Stimulated activated CD8-positive, alpha-beta memory T cell treated with anti-CD3 and anti-CD28 coated beads, Interleukin-15, amount 100 ng/mL, for 4 hours (primary cell): ENCODE measurements around the gene SMIM11.
"Not testable (repeated sequence)": the region's sequence is repeated elsewhere in the genome, so short reads cannot be mapped to it uniquely, and the experiment has no call there.

Experiments
- DNase-seq, 2 donors: peaks; one replicate each; pipeline ENCODE4 v3.0.0-alpha.2; 2020; ENCODE audit warnings: low read depth in 2 of 2

Gene SMIM11

DNA sequence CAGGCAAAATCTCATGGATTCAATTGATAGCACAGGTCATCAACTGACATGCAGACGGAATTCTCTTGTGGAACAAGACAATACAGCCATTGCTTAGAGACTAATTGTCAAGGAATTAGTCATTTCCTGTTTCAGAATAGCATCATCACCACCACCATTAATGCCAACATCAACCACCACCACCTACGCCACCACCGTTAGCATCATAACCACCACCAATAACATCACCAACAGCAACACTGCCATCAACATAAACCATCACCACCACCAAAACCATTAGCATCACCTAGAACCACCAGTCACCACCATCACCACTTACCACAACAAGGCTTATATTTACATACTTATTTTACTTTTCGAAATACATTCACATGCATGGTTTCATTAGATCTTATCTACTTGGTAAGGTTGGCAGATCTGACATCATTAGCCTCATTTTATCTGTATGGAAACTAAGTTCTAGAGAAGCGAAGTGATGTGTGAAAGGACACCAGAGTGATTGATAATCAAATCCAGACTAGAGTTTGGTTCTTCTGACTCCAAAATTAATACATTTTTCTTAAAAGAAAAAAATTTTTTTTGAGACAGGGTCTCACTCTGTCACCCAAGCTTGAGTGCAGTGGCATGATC, 42.3 kb downstream of the SMIM11 start:
- DNase-seq: not testable (repeated sequence)

DNA sequence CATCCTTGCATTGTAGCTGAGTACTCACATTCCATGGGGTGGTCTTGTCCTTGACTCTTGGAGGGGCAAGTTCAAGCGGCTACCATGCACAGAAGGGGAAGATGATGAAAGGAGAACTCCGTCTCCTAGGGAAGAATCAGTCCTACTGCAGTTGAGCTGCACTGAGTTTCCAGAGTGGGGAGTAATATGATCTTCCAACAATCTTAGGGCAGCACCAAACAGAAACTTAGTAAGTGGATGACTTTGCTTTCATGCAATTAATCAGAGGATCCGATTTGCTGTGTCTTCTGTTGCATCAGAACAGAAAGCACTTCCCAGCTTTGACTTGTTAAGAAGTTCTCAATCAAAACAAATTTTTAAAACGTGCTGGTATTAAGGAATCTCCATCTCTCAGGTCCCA, 48.5 kb downstream of the SMIM11 start, which contains the start of gene SMIM34:
Gene SMIM34 (minus strand): TSS at position 147 of the 400 bp plus-strand sequence. CDS start 112 bp downstream, at position 35.
- not testable (repeated sequence) for DNase-seq

DNA sequence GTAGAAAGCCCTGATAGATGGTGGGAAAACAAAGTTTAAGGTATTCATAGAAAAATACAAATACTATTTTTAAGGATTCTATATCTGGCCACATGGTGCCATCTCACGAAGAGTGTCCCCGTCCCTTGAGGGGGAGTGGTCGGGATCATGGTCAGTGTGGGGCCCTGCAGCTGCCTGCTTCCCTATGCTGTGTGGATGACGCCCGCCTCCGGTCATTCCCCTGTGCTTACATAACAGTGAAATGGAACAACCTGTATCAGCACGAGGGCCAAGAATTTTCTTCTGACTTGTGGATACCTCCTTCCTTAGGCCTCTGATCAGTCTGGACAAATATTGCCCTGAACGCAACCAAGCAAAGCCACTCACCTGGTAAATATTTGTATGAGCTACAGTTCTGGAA, 52.0 kb downstream of the SMIM11 start:
- DNase-seq: not testable (repeated sequence)

DNA sequence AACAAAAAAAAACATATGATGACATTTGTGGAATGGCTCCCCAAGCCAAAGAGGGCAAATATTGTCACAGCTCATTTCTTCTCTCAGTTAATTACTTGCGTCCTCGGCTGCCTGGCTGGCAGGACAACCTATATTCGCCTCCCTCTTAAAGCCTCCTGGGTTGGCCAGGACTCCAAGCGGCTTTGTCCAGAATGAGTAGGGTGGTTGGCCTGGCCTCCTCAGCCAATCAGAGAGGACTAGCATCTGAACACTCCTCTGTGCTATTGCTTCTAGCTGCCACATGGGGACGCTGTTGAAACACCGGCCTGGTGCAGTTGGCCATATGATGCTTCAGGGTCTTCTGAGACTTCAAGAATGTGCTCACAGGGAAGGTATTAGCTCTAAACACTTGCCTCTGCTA, 53.1 kb downstream of the SMIM11 start:
- DNase-seq: not testable (repeated sequence)

DNA sequence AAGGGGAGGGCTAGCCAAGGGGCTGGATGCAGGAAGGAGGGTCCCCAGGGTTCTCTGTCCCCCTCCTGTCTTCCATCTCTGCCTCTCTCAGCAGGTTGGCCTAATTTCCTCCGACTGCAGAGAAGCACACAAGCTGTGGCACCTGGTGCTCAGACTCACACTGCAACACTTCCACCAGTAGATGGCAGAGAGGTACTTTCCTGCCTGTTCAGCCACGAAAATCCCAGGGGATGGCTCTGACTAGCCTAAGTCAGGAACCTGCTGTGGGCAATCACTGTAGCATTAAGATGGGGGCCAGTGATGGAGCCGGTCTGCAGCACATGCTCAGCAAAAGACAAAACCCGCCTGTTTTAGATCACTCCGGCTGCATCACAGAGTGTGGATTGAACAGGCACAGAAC, 54.4 kb downstream of the SMIM11 start:
- not testable (repeated sequence) for DNase-seq
